HCT116 (cell line): Measurements from ENCODE around the gene HUNK. TPM values are rescaled to one million over a fixed set of nuclear protein-coding genes. Genes with fewer than 3 reads are reported as not detected.

Experiments used
- ATAC-seq: fragments of 200-7000 bp; cut with Tn5 transposase; 2 replicates; pipeline ENCODE4 v1.9.1; 2020; ENCODE audit warnings: mild to moderate bottlenecking, moderate library complexity
- BruUV-seq: library from RNA; stranded (reverse); fragments of 400-500 nt; replicated peaks from 2 replicates; lab custom pipeline; 2021; lab: Mats Ljungman, UMichigan
- CTCF ChIA-PET: fragments of 300-600 bp; sonication (Branson Sonifier 250); formaldehyde crosslinking; loops from one replicate; lab custom pipeline; 2021; ENCODE audit warnings: antibody characterized with exemption; lab: Charles Lee
- POLR2A ChIA-PET: fragments of 300-600, 350-600 bp; sonication (Branson Sonifier 250); formaldehyde crosslinking; loops from one replicate; lab custom pipeline; 2021; ENCODE audit warnings: antibody characterized with exemption; lab: Charles Lee
- RAD21 ChIA-PET, 2 experiments: fragments of 300-600 bp; sonication (Branson Sonifier 250); formaldehyde crosslinking; loops; one replicate each; lab custom pipeline; 2023; ENCODE audit warnings: low total read pairs in 2 of 2; ENCODE audit not compliant: uncharacterized antibody in 2 of 2, unreplicated experiment in 2 of 2, low non-redundant PET in 1 of 2; lab: Charles Lee
- DNase-seq: peaks from one replicate; pipeline ENCODE4 v3.0.0-alpha.2; 2010; ENCODE audit warnings: low read depth, low spot score
- H2AFZ ChIP-seq: fragments of 200-600 bp; shearing (Covaris generic), sonication (generic); 2 replicates; pipeline ENCODE4 v1.6.1; 2017; ENCODE audit warnings: low read depth, mixed run types, mixed read lengths, antibody characterized with exemption, low read length; ENCODE audit not compliant: poor library complexity, severe bottlenecking
- H3K27ac ChIP-seq: 2 replicates; pipeline ENCODE4 v1.5.1; 2012; ENCODE audit warnings: low read depth, low read length
- H3K27me3 ChIP-seq: fragments of 200-600 bp; sonication (generic); 2 replicates; pipeline ENCODE4 v1.6.1; 2016; ENCODE audit warnings: mixed run types, low read length, mixed read lengths; ENCODE audit not compliant: insufficient read depth
- H3K36me3 ChIP-seq, 2 experiments: fragments of 200-500 bp in 1 of 2; fragments of 200-600 bp in 1 of 2; sonication (Bioruptor generic) in 1 of 2; sonication (generic) in 1 of 2; 2 replicates each; pipeline versions ENCODE4 v1.5.1 to v1.6.1; 2014 to 2016; ENCODE audit warnings: low read length in 2 of 2, inconsistent platforms in 1 of 2, mixed read lengths in 1 of 2, mixed run types in 1 of 2; ENCODE audit not compliant: insufficient read depth in 2 of 2, control insufficient read depth in 1 of 2
- H3K4me1 ChIP-seq, 2 experiments: fragments of 200-600 bp in 1 of 2; sonication (generic) in 1 of 2; 2 replicates each; pipeline versions ENCODE4 v1.5.1 to v1.6.1; 2012 to 2017; ENCODE audit warnings: low read length in 2 of 2, inconsistent platforms in 1 of 2, mild to moderate bottlenecking in 1 of 2, mixed read lengths in 1 of 2, mixed run types in 1 of 2, moderate library complexity in 1 of 2; ENCODE audit not compliant: insufficient read depth in 2 of 2, control insufficient read depth in 1 of 2
- H3K4me2 ChIP-seq: fragments of 200-600 bp; sonication (generic); 2 replicates; pipeline ENCODE4 v1.6.1; 2017; ENCODE audit warnings: mixed run types, low read length, mixed read lengths
- H3K4me3 ChIP-seq, 2 experiments: fragments of 200-600 bp in 1 of 2; sonication (generic) in 1 of 2; replicated peaks in 1 of 2; 2 replicates each; pipeline ENCODE4 v1.5.1; 2011 to 2016; ENCODE audit warnings: low read length in 2 of 2, control low read depth in 1 of 2, low read depth in 1 of 2, mild to moderate bottlenecking in 1 of 2, mixed read lengths in 1 of 2, mixed run types in 1 of 2
- H3K79me2 ChIP-seq: fragments of 200-600 bp; sonication (generic); 2 replicates; pipeline ENCODE4 v1.6.1; 2017; ENCODE audit warnings: mild to moderate bottlenecking, mixed run types, low read length, moderate library complexity, mixed read lengths; ENCODE audit not compliant: insufficient read depth
- H3K9ac ChIP-seq: fragments of 200-600 bp; sonication (generic); 2 replicates; pipeline ENCODE4 v1.6.1; 2016; ENCODE audit warnings: low read length, mixed read lengths
- H3K9me2 ChIP-seq: fragments of 200-600 bp; sonication (generic), shearing (Covaris generic); 2 replicates; pipeline ENCODE4 v1.6.1; 2017; ENCODE audit warnings: mixed run types, mild to moderate bottlenecking, moderate library complexity; ENCODE audit not compliant: insufficient read depth
- H3K9me3 ChIP-seq, 2 experiments: fragments of 200-500 bp in 1 of 2; fragments of 200-600 bp in 1 of 2; sonication (Bioruptor generic) in 1 of 2; sonication (generic) in 1 of 2; 2 replicates each; pipeline ENCODE4 v1.6.1; 2014 to 2017; ENCODE audit warnings: low read length in 2 of 2, mixed read lengths in 2 of 2, inconsistent platforms in 1 of 2, low read depth in 1 of 2, mild to moderate bottlenecking in 1 of 2, mixed run types in 1 of 2, moderate library complexity in 1 of 2; ENCODE audit not compliant: control insufficient read depth in 1 of 2, insufficient read depth in 1 of 2
- H4K20me1 ChIP-seq: fragments of 200-600 bp; sonication (generic), shearing (Covaris generic); 2 replicates; pipeline ENCODE4 v1.6.1; 2017; ENCODE audit warnings: mixed run types, mild to moderate bottlenecking, moderate library complexity; ENCODE audit not compliant: insufficient read depth
- ATF3 ChIP-seq: IDR thresholded peaks from 2 replicates; pipeline ENCODE4 v1.6.1; 2012
- EZH2 ChIP-seq: fragments of 200-600 bp; sonication (generic); IDR thresholded peaks from 2 replicates; pipeline ENCODE4 v1.6.1; 2017; ENCODE audit warnings: antibody characterized with exemption, mixed run types
- JUND ChIP-seq: IDR thresholded peaks from 2 replicates; pipeline ENCODE4 v1.6.1; 2012
- MAX ChIP-seq: IDR thresholded peaks from 2 replicates; pipeline ENCODE4 v1.6.1; 2012
- RAD21 ChIP-seq: IDR thresholded peaks from 2 replicates; pipeline ENCODE4 v1.6.1; 2012; ENCODE audit warnings: low read depth, mild to moderate bottlenecking
- SRF ChIP-seq: IDR thresholded peaks from 2 replicates; pipeline ENCODE4 v1.6.1; 2012; ENCODE audit warnings: low read depth
- TCF7L2 ChIP-seq: IDR thresholded peaks from 2 replicates; pipeline ENCODE4 v1.7.0; 2011; ENCODE audit warnings: borderline replicate concordance, inconsistent platforms; ENCODE audit not compliant: insufficient read depth, insufficient read length; ENCODE audit errors: extremely low read depth
- YY1 ChIP-seq: IDR thresholded peaks from 2 replicates; pipeline ENCODE4 v1.6.1; 2011; ENCODE audit warnings: low read length, low read depth, moderate library complexity, mild to moderate bottlenecking; ENCODE audit not compliant: insufficient replicate concordance; ENCODE audit errors: extremely low read depth
- ZFX ChIP-seq: fragments of 450-650 bp; IDR thresholded peaks from 2 replicates; pipeline ENCODE4 v1.6.1; 2017
- ZNF274 ChIP-seq: fragments of 200-500 bp; sonication (Bioruptor generic); IDR thresholded peaks from 2 replicates; pipeline ENCODE4 v1.6.1; 2014; ENCODE audit warnings: mild to moderate bottlenecking, low read depth, low read length, inconsistent platforms
- intact Hi-C: fragments of 100-400 bp; cut with micrococcal nuclease; formaldehyde crosslinking; loops from 2 replicates; pipeline ENCODE4 v1.10.0; 2022
- total RNA-seq: library from RNA; stranded (reverse); gene quantifications from one replicate; pipeline ENCODE4 v1.2.1, GENCODE V29; 2021; ENCODE audit not compliant: unreplicated experiment
- TF ChIP-seq, protein P1 (sequence below), 3 experiments: fragments of 200-600 bp in 1 of 3; sonication (generic) in 1 of 3; IDR thresholded peaks in 2 of 3; conservative IDR thresholded peaks in 1 of 3; 2 replicates each; pipeline ENCODE4 v1.5.1; 2012 to 2017; ENCODE audit warnings: low read depth in 2 of 3, low read length in 2 of 3, antibody characterized with exemption in 1 of 3, borderline replicate concordance in 1 of 3, control low read depth in 1 of 3, mild to moderate bottlenecking in 1 of 3, mixed read lengths in 1 of 3, mixed run types in 1 of 3, moderate library complexity in 1 of 3; ENCODE audit not compliant: insufficient read depth in 1 of 3
- TF ChIP-seq, protein P2 (sequence below): IDR thresholded peaks from 2 replicates; pipeline ENCODE4 v1.6.1; 2011; ENCODE audit warnings: mild to moderate bottlenecking, low read length, moderate library complexity; ENCODE audit not compliant: insufficient replicate concordance; ENCODE audit errors: extremely low read depth

Gene HUNK
- total RNA-seq, 1 experiment from 2014 or later = not detected

DNA sequence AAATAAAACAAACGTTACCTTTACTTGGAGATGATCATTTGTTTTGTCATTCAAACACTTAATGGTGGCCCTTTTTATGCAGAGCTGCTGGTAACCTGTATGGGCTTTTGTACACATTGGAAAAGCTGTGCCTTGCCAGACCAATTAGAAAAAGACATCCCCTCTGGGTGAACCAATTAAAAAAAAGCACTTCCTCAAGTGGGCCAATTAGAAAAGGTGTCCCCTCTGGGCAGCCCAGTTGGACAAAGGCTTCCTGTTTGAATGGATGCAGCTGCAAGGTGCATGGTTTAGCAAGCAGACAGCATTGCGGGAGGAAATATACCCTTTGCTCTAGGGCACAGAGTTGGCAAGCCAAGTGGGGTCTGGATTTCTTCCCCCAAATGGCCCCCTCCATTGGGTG, 21.6 kb downstream of the HUNK start:
- intact Hi-C loops = no loop called here
- no peak overlapping the region for H3K4me3 ChIP-seq
- H3K4me2 ChIP-seq = no peak overlapping the region
- no peaks in the 10 kb centered on the region for H3K27me3 ChIP-seq
- ATAC-seq (0 out of 2 replicates have a peak, but pooled peaks have one; percentile 25), DNase-seq (no peak)
- H2AFZ ChIP-seq = no peak overlapping the region
- H3K9me2 ChIP-seq = no peaks in the 10 kb centered on the region
- TF ChIP-seq, protein P1, sequence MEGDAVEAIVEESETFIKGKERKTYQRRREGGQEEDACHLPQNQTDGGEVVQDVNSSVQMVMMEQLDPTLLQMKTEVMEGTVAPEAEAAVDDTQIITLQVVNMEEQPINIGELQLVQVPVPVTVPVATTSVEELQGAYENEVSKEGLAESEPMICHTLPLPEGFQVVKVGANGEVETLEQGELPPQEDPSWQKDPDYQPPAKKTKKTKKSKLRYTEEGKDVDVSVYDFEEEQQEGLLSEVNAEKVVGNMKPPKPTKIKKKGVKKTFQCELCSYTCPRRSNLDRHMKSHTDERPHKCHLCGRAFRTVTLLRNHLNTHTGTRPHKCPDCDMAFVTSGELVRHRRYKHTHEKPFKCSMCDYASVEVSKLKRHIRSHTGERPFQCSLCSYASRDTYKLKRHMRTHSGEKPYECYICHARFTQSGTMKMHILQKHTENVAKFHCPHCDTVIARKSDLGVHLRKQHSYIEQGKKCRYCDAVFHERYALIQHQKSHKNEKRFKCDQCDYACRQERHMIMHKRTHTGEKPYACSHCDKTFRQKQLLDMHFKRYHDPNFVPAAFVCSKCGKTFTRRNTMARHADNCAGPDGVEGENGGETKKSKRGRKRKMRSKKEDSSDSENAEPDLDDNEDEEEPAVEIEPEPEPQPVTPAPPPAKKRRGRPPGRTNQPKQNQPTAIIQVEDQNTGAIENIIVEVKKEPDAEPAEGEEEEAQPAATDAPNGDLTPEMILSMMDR (IDR thresholded peaks at IDR 0.05 in 2 of 3, conservative IDR thresholded peaks at IDR 0.05 in 1 of 3; ENCODE audit: borderline replicate concordance in 1 of 3, insufficient read depth in 1 of 3, low read depth in 2 of 3, low read length in 2 of 3) = no peak
- TF ChIP-seq SRF (no peak), ZNF274 (no peak), ZFX (no peak), EZH2 (no peak), JUND (no peak), YY1 (no peak), ATF3 (no peak), TCF7L2 (no peak), RAD21 (no peak), MAX (no peak)
- TF ChIP-seq, protein P2, sequence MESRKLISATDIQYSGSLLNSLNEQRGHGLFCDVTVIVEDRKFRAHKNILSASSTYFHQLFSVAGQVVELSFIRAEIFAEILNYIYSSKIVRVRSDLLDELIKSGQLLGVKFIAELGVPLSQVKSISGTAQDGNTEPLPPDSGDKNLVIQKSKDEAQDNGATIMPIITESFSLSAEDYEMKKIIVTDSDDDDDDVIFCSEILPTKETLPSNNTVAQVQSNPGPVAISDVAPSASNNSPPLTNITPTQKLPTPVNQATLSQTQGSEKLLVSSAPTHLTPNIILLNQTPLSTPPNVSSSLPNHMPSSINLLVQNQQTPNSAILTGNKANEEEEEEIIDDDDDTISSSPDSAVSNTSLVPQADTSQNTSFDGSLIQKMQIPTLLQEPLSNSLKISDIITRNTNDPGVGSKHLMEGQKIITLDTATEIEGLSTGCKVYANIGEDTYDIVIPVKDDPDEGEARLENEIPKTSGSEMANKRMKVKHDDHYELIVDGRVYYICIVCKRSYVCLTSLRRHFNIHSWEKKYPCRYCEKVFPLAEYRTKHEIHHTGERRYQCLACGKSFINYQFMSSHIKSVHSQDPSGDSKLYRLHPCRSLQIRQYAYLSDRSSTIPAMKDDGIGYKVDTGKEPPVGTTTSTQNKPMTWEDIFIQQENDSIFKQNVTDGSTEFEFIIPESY = no peak
- H3K79me2 ChIP-seq = no peaks in the 10 kb centered on the region
- no peaks in the 10 kb centered on the region for H3K4me1 ChIP-seq
- H3K9me3 ChIP-seq = no peaks in the 10 kb centered on the region
- ChIA-PET CTCF (no interaction called here), RAD21 (no interaction called here), POLR2A (no interaction called here)
- no peak overlapping the region for H3K27ac ChIP-seq
- H3K36me3 ChIP-seq = no peaks in the 10 kb centered on the region
- no TSS peak for BruUV-seq
- no peak overlapping the region for H3K9ac ChIP-seq
- H4K20me1 ChIP-seq = no peaks in the 10 kb centered on the region
